Colonic mucosa (tissue), 4 donors: ENCODE measurements around the gene ORM1. TPM values are rescaled to one million over a fixed set of nuclear protein-coding genes. Genes with fewer than 3 reads are reported as not detected.
"Not testable (repeated sequence)": the region's sequence is repeated elsewhere in the genome, so short reads cannot be mapped to it uniquely, and the experiment has no call there.

ENCODE experiments used
- DNase-seq: peaks from one replicate; pipeline ENCODE4 v3.0.0-alpha.2; 2020
- H3K27ac ChIP-seq: fragments of 200-600 bp; one replicate; pipeline ENCODE4 v1.8.0; 2021
- H3K27me3 ChIP-seq: fragments of 200-600 bp; one replicate; pipeline ENCODE4 v1.8.0; 2021
- H3K36me3 ChIP-seq: fragments of 200-600 bp; one replicate; pipeline ENCODE4 v1.8.0; 2021
- H3K4me1 ChIP-seq: fragments of 200-600 bp; one replicate; pipeline ENCODE4 v1.8.0; 2021; ENCODE audit warnings: mild to moderate bottlenecking
- H3K4me3 ChIP-seq: fragments of 200-600 bp; one replicate; pipeline ENCODE4 v1.8.0; 2021
- H3K9ac ChIP-seq, 2 donors: one replicate each; pipeline ENCODE4 v1.7.0; 2013; ENCODE audit warnings: control low read depth in 2 of 2, low read depth in 2 of 2, low read length in 2 of 2
- H3K9me3 ChIP-seq: fragments of 200-600 bp; one replicate; pipeline ENCODE4 v1.8.0; 2021
- intact Hi-C: fragments of 100-400 bp; cut with DNase I; formaldehyde crosslinking; loops from one replicate; pipeline ENCODE4 v1.14.1; 2022
- total RNA-seq, 2 donors: library from RNA; stranded (reverse); fragmentation: NEBNext Ultra II Directional in 1 of 2; extraction: Animal tissue kit (Norgen Biotek cat#: 25700) in 1 of 2; gene quantifications; one replicate each; pipeline ENCODE4 v1.2.1, GENCODE V29; 2021
- TF ChIP-seq, protein P1 (sequence below): fragments of 200-600 bp; IDR thresholded peaks from one replicate; pipeline ENCODE4 v1.8.0; 2022; ENCODE audit warnings: antibody characterized with exemption, mild to moderate bottlenecking
- donor health status: healthy.
- donor health status: DM: no; HTN: no; CAD: no.
- donor health status: DM: no; HTN: no; CAD: no.

Gene ORM1
- total RNA-seq, 2 donors from 2014 or later, result 10.3 TPM; not detected in 1

DNA sequence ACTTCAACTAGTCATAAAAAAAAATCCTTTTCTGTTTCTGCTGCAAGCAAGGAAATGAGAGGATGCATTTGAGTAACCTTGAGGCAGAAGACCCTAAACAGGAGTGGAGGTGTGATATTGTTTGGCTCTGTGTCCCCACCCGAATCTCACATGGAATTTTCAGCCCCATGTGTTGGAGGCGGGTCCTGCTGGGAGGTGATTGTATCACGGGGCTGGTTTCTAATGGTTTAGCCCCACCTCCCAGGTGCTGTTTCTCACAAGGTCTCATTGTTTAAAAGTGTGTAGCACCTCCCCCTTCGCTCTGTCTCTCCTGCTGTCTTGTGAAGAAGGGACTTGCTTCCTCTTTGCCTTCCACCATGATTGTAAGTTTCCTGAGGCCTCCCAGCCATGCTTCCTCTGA lies 10.8 kb downstream of the ORM1 start:
- H3K27ac ChIP-seq, H3K4me3 ChIP-seq, H3K9ac ChIP-seq, H3K27me3 ChIP-seq, H3K9me3 ChIP-seq, H3K36me3 ChIP-seq, H3K4me1 ChIP-seq, intact Hi-C loops, DNase-seq: not testable (repeated sequence)

DNA sequence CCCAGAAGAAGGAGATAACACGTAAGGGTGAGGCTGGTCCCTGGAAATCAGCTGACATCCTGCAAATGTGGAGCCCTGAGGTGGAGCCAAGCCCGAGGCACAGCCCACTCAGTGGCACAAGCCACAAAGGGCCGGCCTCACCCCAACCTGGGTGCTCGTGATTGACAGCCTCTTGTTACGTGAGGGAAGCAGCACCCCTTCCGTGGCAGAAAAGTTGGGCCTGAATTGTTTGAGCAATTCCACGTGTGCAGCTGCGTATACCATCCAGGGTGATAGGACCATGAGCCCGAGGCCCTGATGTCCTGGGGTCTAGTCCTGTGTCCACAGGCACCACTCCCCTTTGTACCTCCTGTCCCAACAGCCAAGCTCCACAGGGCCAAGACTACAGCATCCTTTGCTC lies 11.6 kb downstream of the ORM1 start:
- intact Hi-C loops, result no loop called here

DNA sequence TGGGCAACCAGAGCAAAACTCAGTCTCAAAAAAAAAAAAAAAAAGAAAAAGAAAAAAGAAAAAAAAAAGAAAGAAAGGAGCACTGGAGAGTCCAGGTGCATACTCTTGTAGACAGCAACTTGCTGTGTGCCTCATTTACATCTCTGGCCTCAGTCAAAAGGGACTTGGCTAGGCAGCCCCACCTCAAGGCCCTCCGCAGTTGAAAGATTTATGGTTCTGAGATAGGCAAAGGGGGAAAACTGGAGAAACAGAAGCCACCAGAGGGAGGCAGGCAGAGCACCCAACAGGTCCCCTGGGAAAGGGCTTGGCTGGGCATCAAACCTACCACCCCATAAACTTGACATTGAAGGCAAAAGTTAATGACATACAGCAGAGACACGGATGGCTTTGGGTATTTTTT lies 12.8 kb downstream of the ORM1 start:
- Histone ChIP-seq H3K9ac (no peak overlapping the region), H3K4me1 (no peaks in the 10 kb centered on the region), H3K4me3 (no peak overlapping the region), H3K27ac (no peak overlapping the region), H3K9me3 (no peaks in the 10 kb centered on the region), H3K36me3 (peaks cover 11% of the 10 kb centered on the region), H3K27me3 (no peaks in the 10 kb centered on the region)
- intact Hi-C loops, result no loop called here
- no peak for DNase-seq
- TF ChIP-seq, protein P1, sequence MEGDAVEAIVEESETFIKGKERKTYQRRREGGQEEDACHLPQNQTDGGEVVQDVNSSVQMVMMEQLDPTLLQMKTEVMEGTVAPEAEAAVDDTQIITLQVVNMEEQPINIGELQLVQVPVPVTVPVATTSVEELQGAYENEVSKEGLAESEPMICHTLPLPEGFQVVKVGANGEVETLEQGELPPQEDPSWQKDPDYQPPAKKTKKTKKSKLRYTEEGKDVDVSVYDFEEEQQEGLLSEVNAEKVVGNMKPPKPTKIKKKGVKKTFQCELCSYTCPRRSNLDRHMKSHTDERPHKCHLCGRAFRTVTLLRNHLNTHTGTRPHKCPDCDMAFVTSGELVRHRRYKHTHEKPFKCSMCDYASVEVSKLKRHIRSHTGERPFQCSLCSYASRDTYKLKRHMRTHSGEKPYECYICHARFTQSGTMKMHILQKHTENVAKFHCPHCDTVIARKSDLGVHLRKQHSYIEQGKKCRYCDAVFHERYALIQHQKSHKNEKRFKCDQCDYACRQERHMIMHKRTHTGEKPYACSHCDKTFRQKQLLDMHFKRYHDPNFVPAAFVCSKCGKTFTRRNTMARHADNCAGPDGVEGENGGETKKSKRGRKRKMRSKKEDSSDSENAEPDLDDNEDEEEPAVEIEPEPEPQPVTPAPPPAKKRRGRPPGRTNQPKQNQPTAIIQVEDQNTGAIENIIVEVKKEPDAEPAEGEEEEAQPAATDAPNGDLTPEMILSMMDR, result no peak

More for the DNA sequence above, 11.6 kb downstream of the ORM1 start:
- Histone ChIP-seq H3K27ac (no peak overlapping the region), H3K9ac (no peak overlapping the region), H3K9me3 (no peaks in the 10 kb centered on the region), H3K4me3 (no peak overlapping the region), H3K27me3 (no peaks in the 10 kb centered on the region), H3K4me1 (no peaks in the 10 kb centered on the region), H3K36me3 (peaks cover 9% of the 10 kb centered on the region)
- TF ChIP-seq, protein P1, result no peak
- DNase-seq, result no peak

DNA sequence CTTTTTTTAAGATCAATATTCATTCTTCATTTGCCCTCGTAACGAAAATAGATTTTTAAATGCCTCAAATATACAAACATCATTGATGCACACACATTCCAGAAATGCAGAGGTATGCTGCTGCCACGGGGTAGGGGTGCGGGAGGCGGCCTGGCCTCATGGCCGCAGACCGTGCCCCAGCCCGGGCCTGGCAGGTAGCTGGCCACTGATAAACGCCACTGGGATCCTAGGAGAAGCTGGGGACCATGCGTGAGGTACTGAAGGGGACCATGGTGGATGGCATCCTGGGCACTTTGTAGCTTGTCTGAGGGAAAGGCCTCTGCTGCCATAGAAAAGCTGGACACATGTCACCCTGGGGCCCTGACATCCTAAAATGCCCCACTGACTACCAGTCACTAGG lies 13.3 kb downstream of the ORM1 start:
- Histone ChIP-seq H3K9me3 (no peaks in the 10 kb centered on the region), H3K27me3 (no peaks in the 10 kb centered on the region), H3K9ac (no peak overlapping the region), H3K4me3 (no peak overlapping the region), H3K36me3 (peaks cover 13% of the 10 kb centered on the region), H3K4me1 (no peaks in the 10 kb centered on the region), H3K27ac (no peak overlapping the region)
- DNase-seq, result no peak
- TF ChIP-seq, protein P1, result no peak
- intact Hi-C loops, result no loop called here

DNA sequence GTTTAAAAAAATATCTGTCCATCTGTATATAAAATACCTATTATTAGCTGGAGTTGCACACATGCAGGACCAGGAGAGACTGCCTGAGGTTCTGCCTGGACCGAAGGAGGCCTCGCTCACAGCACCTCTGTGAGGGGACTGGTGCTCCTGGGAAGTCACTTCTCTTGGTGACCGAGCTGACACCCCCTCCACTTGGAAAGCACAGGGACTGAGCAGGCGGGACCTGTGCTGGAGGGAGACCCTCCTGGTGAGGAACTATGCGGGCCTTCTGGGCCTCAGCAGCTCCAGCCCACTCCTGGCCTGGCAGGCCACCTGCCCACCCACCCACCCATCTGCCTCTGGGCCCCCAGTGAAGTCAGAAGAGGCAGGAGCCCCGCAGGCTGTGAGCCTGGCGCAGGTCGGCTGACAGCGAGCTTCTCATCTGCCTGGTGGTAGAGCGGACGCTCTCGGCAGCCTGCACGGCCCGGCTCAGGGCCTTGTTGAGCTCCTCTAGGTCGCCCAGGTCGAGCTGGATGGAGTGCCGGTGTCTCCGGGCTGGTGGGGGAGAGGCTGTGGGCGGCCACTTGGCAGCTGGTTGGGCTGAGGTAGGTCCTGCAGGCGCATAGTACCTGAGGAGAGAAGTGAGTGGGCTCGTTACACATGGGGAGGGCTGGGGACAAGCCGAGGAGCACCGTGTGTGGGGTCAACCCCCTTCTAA lies 13.9 kb downstream of the ORM1 start:
- Histone ChIP-seq H3K4me1 (no peaks in the 10 kb centered on the region), H3K27me3 (no peaks in the 10 kb centered on the region), H3K4me3 (no peak overlapping the region), H3K27ac (no peak overlapping the region), H3K9ac (no peak overlapping the region), H3K36me3 (peaks cover 13% of the 10 kb centered on the region), H3K9me3 (no peaks in the 10 kb centered on the region)
- TF ChIP-seq, protein P1, result no peak
- intact Hi-C loops, result no loop called here
- DNase-seq, result no peak

DNA sequence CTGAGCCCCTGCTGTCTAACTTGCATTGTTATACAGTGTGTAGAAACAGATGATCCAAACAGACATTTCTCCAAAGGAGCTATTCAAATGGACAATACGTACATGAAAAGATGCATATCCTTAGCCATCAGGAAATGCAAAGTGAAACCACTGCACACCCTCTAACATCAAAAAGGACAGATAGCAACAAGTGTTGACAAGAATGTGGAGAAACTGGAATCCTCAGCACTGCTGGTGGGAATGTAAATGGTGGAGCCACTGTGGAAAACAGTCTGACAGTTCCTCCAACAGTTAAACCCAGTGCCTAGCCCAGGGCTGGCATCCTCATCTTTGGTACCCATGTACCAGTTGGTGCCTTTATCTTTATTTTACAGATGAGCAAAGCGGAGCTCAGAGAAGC lies 15.3 kb downstream of the ORM1 start:
- Histone ChIP-seq H3K9me3 (no peaks in the 10 kb centered on the region), H3K4me1 (no peaks in the 10 kb centered on the region), H3K27ac (no peak overlapping the region), H3K27me3 (no peaks in the 10 kb centered on the region), H3K4me3 (no peak overlapping the region), H3K9ac (no peak overlapping the region), H3K36me3 (peaks cover 17% of the 10 kb centered on the region)
- DNase-seq, result no peak
- TF ChIP-seq, protein P1, result no peak
- intact Hi-C loops, result no loop called here
